K562 (cell line): ENCODE measurements around the gene PDCD7.

Experiments
- BHLHE40 ChIP-seq: IDR thresholded peaks from 2 replicates; pipeline ENCODE4 v1.6.1; 2011; ENCODE audit warnings: low read length, improper control_type of control experiment
- CTCF ChIP-seq, 3 experiments: IDR thresholded peaks in 2 of 3; conservative IDR thresholded peaks in 1 of 3; 2 replicates each; pipeline ENCODE4 v1.5.1; 2011 to 2012; ENCODE audit warnings: low read length in 3 of 3, mild to moderate bottlenecking in 3 of 3, control low read depth in 2 of 3, improper control_type of control experiment in 1 of 3, inconsistent platforms in 1 of 3, low read depth in 1 of 3, mixed read lengths in 1 of 3, moderate library complexity in 1 of 3; ENCODE audit not compliant: insufficient read depth in 2 of 3
- DEAF1 ChIP-seq: fragments of 450-650 bp; formaldehyde crosslinking; IDR thresholded peaks from 2 replicates; pipeline ENCODE4 v1.4.0; 2020; ENCODE audit warnings: mild to moderate bottlenecking, moderate library complexity
- ELK1 ChIP-seq: sonication (generic); formaldehyde crosslinking; IDR thresholded peaks from 2 replicates; pipeline ENCODE4 v1.8.1; 2022; ENCODE audit warnings: missing genetic modification reagents
- HMG20A ChIP-seq: fragments of 450-650 bp; formaldehyde crosslinking; conservative IDR thresholded peaks from 2 replicates; pipeline ENCODE4 v1.4.0; 2020; ENCODE audit warnings: mild to moderate bottlenecking, mixed read lengths
- HNRNPLL ChIP-seq: fragments of 200-400 bp; formaldehyde crosslinking; IDR thresholded peaks from 2 replicates; pipeline ENCODE4 v1.6.1; 2017; ENCODE audit warnings: low read length, low read depth, mild to moderate bottlenecking; ENCODE audit not compliant: poor library complexity, severe bottlenecking
- REST ChIP-seq, 2 experiments: fragments of 450-650 bp; formaldehyde crosslinking in 1 of 2; IDR thresholded peaks; 2 replicates each; pipeline versions ENCODE4 v1.4.0 to v1.6.1; 2014 to 2020; ENCODE audit warnings: mild to moderate bottlenecking in 2 of 2, borderline replicate concordance in 1 of 2, low read depth in 1 of 2
- SMARCA5 ChIP-seq: fragments of 450-650 bp; IDR thresholded peaks from 2 replicates; pipeline ENCODE4 v1.6.1; 2016
- ZBTB1 ChIP-seq: sonication (generic); formaldehyde crosslinking; IDR thresholded peaks from 2 replicates; pipeline ENCODE4 v1.8.1; 2023; ENCODE audit warnings: missing genetic modification reagents, low read depth, mild to moderate bottlenecking, borderline replicate concordance
- ZBTB17 ChIP-seq: fragments of 450-650 bp; formaldehyde crosslinking; IDR thresholded peaks from 2 replicates; pipeline ENCODE4 v1.4.0; 2020; ENCODE audit warnings: mild to moderate bottlenecking
- ZBTB26 ChIP-seq: fragments of 450-650 bp; formaldehyde crosslinking; IDR thresholded peaks from 2 replicates; pipeline ENCODE4 v1.4.0; 2022; ENCODE audit warnings: missing genetic modification characterization
- ZBTB33 ChIP-seq: sonication (generic); formaldehyde crosslinking; IDR thresholded peaks from 2 replicates; pipeline ENCODE4 v1.8.1; 2023; ENCODE audit warnings: mild to moderate bottlenecking, missing genetic modification reagents
- ZNF280A ChIP-seq: fragments of 450-650 bp; IDR thresholded peaks from 2 replicates; pipeline ENCODE4 v1.6.1; 2018; ENCODE audit warnings: mild to moderate bottlenecking, low read depth; ENCODE audit not compliant: partially characterized antibody
- ZNF79 ChIP-seq: fragments of 250-450 bp; sonication (Bioruptor Pico); IDR thresholded peaks from 2 replicates; pipeline ENCODE4 v1.4.0; 2020; ENCODE audit warnings: low read depth, mild to moderate bottlenecking, moderate library complexity

GRCh38 chr15:65115542-65115941 is 18.1 kb downstream of the PDCD7 start:
- no peak for TF ChIP-seq HNRNPLL
- TF ChIP-seq REST (IDR thresholded peaks at IDR 0.05; ENCODE audit: borderline replicate concordance), result no peak
- no peak for TF ChIP-seq REST (CRISPR knock-in tag; IDR thresholded peaks at IDR 0.05; ENCODE audit: low read depth)
- TF ChIP-seq HMG20A, result no peak
- no peak for TF ChIP-seq DEAF1 (CRISPR knock-in tag)
- no peak for TF ChIP-seq ZNF280A
- TF ChIP-seq ZBTB33 (CRISPR knock-in tag), result no peak
- TF ChIP-seq BHLHE40, result no peak
- TF ChIP-seq ZBTB26 (CRISPR knock-in tag), result no peak
- no peak for TF ChIP-seq ZBTB17
- no peak for TF ChIP-seq CTCF (IDR thresholded peaks at IDR 0.05 in 2 of 3, conservative IDR thresholded peaks at IDR 0.05 in 1 of 3; ENCODE audit: insufficient read depth in 2 of 3, low read depth in 1 of 3, low read length in 3 of 3)
- TF ChIP-seq ZBTB1 (CRISPR knock-in tag), result no peak
- TF ChIP-seq ZNF79 (CRISPR knock-in tag), result no peak
- TF ChIP-seq SMARCA5, result no peak
- TF ChIP-seq ELK1 (CRISPR knock-in tag), result no peak
